ENCODE results near the gene CRNN. TPM values are rescaled to one million over a fixed set of nuclear protein-coding genes. Genes with fewer than 3 reads are reported as not detected.

Gene CRNN
- total RNA-seq, 2 donors from 2014 or later: not detected

DNA sequence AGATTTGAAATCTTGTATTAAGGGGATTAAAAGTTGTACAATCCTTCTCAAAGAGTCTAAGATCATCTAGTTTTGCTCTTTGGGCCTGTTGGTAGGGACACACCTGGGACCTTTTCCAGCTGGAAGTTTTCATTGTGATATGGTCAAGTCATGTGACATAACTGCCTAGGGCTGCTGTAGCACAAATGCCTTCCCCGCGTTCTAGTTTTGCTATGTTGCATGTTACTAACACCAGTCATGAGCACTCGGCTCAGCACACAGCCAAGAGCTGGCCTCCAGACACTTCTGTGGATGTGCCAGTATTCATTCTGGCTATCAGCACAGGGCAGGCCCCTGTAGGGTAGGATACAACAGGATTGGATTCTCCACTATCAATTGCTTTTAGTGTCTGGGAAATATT is 39.6 kb downstream of the CRNN start:
- TF ChIP-seq, protein P1, sequence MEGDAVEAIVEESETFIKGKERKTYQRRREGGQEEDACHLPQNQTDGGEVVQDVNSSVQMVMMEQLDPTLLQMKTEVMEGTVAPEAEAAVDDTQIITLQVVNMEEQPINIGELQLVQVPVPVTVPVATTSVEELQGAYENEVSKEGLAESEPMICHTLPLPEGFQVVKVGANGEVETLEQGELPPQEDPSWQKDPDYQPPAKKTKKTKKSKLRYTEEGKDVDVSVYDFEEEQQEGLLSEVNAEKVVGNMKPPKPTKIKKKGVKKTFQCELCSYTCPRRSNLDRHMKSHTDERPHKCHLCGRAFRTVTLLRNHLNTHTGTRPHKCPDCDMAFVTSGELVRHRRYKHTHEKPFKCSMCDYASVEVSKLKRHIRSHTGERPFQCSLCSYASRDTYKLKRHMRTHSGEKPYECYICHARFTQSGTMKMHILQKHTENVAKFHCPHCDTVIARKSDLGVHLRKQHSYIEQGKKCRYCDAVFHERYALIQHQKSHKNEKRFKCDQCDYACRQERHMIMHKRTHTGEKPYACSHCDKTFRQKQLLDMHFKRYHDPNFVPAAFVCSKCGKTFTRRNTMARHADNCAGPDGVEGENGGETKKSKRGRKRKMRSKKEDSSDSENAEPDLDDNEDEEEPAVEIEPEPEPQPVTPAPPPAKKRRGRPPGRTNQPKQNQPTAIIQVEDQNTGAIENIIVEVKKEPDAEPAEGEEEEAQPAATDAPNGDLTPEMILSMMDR (IDR thresholded peaks at IDR 0.05): no peak

DNA sequence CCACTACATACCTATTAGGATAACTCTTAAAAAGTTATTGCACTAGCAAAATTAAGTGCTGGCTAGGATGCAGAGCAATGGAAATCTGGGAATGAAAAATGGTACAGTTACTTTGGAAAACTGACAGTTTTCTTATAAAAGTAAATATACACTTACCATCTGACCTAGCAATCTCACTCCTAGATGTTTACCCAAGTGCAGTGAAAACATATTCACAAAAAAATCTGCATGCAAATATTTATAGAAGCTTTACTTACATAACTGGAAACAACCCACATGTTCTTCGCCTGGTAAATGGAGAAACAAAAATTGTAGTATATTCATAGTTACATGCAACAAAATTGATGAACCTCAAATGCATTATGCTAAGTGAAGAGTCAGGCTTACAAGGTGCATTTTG is 41.4 kb downstream of the CRNN start:
- H3K4me1 ChIP-seq (ENCODE audit: control insufficient read depth in 1 of 2, low read depth in 2 of 2): no peaks in the 10 kb centered on the region
- H3K9me3 ChIP-seq: peaks cover 16% of the 10 kb centered on the region
- ATAC-seq (ENCODE audit: insufficient number of reproducible peaks, low FRiP score, low read depth): no peak
- H3K4me3 ChIP-seq: no peak overlapping the region
- H3K27me3 ChIP-seq (replicated peaks; ENCODE audit: insufficient read depth): no peaks in the 10 kb centered on the region
- no peaks in the 10 kb centered on the region for H3K36me3 ChIP-seq
- TF ChIP-seq, protein P1 (IDR thresholded peaks at IDR 0.05): no peak
- DNase-seq (ENCODE audit: low spot score): no peak
- no peak overlapping the region for H3K27ac ChIP-seq

More for the DNA sequence above, 39.6 kb downstream of the CRNN start:
- no peaks in the 10 kb centered on the region for H3K36me3 ChIP-seq
- no peaks in the 10 kb centered on the region for H3K4me1 ChIP-seq (ENCODE audit: control insufficient read depth in 1 of 2, low read depth in 2 of 2)
- no peaks in the 10 kb centered on the region for H3K27me3 ChIP-seq (replicated peaks; ENCODE audit: insufficient read depth)
- ATAC-seq (ENCODE audit: insufficient number of reproducible peaks, low FRiP score, low read depth): no peak
- peaks cover 6% of the 10 kb centered on the region for H3K9me3 ChIP-seq
- H3K27ac ChIP-seq: no peak overlapping the region
- no peak for DNase-seq (ENCODE audit: low spot score)
- no peak overlapping the region for H3K4me3 ChIP-seq

DNA sequence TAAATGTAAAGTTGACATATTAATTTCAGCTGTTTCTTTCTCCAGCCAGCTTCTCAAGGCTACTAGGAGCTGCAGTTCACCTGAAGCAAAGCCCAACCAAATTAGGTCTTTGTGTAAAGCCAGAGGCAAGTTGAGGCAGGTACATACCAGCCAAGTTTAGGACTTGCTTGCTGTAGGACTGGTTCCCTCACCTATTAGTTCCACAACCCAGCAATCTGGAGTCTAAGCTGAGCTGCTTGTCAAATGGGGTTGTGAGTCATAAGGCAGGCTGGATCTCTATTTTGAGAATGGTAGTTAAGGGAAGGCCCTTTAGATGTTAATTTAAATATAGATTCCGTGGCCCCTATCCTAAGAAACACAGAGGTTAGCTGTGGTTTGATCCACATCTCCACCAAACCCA is 46.6 kb downstream of the CRNN start:
- no peaks in the 10 kb centered on the region for H3K27me3 ChIP-seq (replicated peaks; ENCODE audit: insufficient read depth)
- TF ChIP-seq, protein P1 (IDR thresholded peaks at IDR 0.05): no peak
- no peak for ATAC-seq (ENCODE audit: insufficient number of reproducible peaks, low FRiP score, low read depth)
- H3K27ac ChIP-seq: no peak overlapping the region
- H3K4me1 ChIP-seq (ENCODE audit: control insufficient read depth in 1 of 2, low read depth in 2 of 2): no peaks in the 10 kb centered on the region
- H3K9me3 ChIP-seq: peaks cover 16% of the 10 kb centered on the region
- H3K36me3 ChIP-seq: no peaks in the 10 kb centered on the region
- no peak overlapping the region for H3K4me3 ChIP-seq
- no peak for DNase-seq (ENCODE audit: low spot score)

DNA sequence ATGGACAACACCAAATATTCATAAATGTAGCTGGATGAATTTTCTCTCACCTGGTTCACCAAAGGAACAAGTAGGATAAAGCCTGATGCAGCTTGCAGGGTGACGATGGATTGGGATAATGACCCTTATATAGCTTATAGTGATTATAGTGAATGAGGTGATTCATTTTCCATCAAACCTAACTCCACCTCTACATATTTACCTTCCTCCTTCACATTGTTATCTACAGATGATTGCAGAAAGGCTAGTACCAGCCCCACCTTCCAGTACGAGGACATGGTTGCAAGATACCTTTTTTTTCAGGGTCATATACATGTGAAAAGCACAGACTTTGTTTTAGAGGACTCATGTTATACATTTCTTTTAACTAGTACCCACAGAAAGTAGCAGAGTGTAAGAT is 54.2 kb downstream of the CRNN start, which contains the start of gene FLG2:
Gene FLG2 (minus strand): TSS at position 101 of the 400 bp plus-strand sequence. CDS start 1,122 bp downstream, outside the sequence.
- TF ChIP-seq, protein P1 (IDR thresholded peaks at IDR 0.05): no peak
- Histone ChIP-seq H3K27me3 (replicated peaks; ENCODE audit: insufficient read depth) (no peaks in the 10 kb centered on the region), H3K36me3 (no peaks in the 10 kb centered on the region), H3K9me3 (no peaks in the 10 kb centered on the region), H3K4me1 (ENCODE audit: control insufficient read depth in 1 of 2, low read depth in 2 of 2) (no peaks in the 10 kb centered on the region), H3K4me3 (no peak within 1 kb of the TSS), H3K27ac (no peak within 1 kb of the TSS)
- no peak for ATAC-seq (ENCODE audit: insufficient number of reproducible peaks, low FRiP score, low read depth)
- DNase-seq (ENCODE audit: low spot score): no peak

Other genes starting within 250 kb of the CRNN start
- not detected for gene HRNR, start 190.1 kb downstream of the CRNN start, total RNA-seq
- 1 to 10 TPM in 1 of 2 donors, not detected in 1; 3.5 TPM for gene FLG, start 89.0 kb downstream of the CRNN start, total RNA-seq
- gene FLG2, start 54.3 kb downstream of the CRNN start, total RNA-seq: 1 to 10 TPM in 1 of 2 donors, not detected in 1; 2.6 TPM
- not detected for gene LCE5A, start 96.5 kb upstream of the CRNN start, total RNA-seq
- gene CRCT1, start 100.2 kb upstream of the CRNN start, total RNA-seq: not detected
- not detected for gene LCE3E, start 152.5 kb upstream of the CRNN start, total RNA-seq
- gene LCE3D, start 166.3 kb upstream of the CRNN start, total RNA-seq: not detected
- gene LCE3C, start 186.0 kb upstream of the CRNN start, total RNA-seq: not detected
- gene LCE3B, start 199.5 kb upstream of the CRNN start, total RNA-seq: not detected
- not detected for gene LCE3A, start 208.8 kb upstream of the CRNN start, total RNA-seq
- gene LCE2D, start 249.1 kb upstream of the CRNN start, total RNA-seq: not detected

Data from thoracic aorta (tissue), 2 donors.